SU-DHL-6 (cell line): ENCODE data around the gene ASGR2.

Experiments used
- H2AFZ ChIP-seq: fragments of 200-600 bp; sonication (generic); 2 replicates; pipeline ENCODE4 v1.6.1; 2014; ENCODE audit warnings: low read depth, mild to moderate bottlenecking, moderate library complexity, mixed read lengths, antibody characterized with exemption, low read length; ENCODE audit not compliant: severe bottlenecking
- H3F3A ChIP-seq: fragments of 200-600 bp; shearing (Covaris generic); 2 replicates; pipeline ENCODE4 v1.6.0; 2016; ENCODE audit warnings: antibody characterized with exemption, mild to moderate bottlenecking; ENCODE audit not compliant: insufficient read depth
- H3K27ac ChIP-seq: fragments of 200-600 bp; sonication (generic); 2 replicates; pipeline ENCODE4 v1.5.1; 2016; ENCODE audit warnings: low read depth, mild to moderate bottlenecking, low read length, moderate library complexity, mixed read lengths
- H3K27me3 ChIP-seq: fragments of 200-600 bp; sonication (generic), shearing (Covaris generic); 2 replicates; pipeline ENCODE4 v1.6.0; 2014; ENCODE audit warnings: mild to moderate bottlenecking, low read length
- H3K36me3 ChIP-seq: fragments of 200-600 bp; sonication (generic); 2 replicates; pipeline ENCODE4 v1.6.1; 2014; ENCODE audit warnings: mild to moderate bottlenecking, low read length, mixed read lengths
- H3K4me2 ChIP-seq: fragments of 300-600, 200-600 bp; shearing (Covaris generic), sonication (generic); 2 replicates; pipeline ENCODE4 v1.6.0; 2014; ENCODE audit warnings: low read length, low read depth, mild to moderate bottlenecking; ENCODE audit not compliant: poor library complexity, severe bottlenecking
- H3K4me3 ChIP-seq: fragments of 200-600 bp; sonication (generic); 2 replicates; pipeline ENCODE4 v1.5.1; 2014; ENCODE audit warnings: antibody characterized with exemption, low read length, mild to moderate bottlenecking, mixed read lengths; ENCODE audit not compliant: insufficient read depth, poor library complexity, severe bottlenecking
- H3K79me2 ChIP-seq: fragments of 200-600 bp; sonication (generic); 2 replicates; pipeline ENCODE4 v1.6.1; 2014; ENCODE audit warnings: mild to moderate bottlenecking, low read length, moderate library complexity; ENCODE audit not compliant: insufficient read depth
- H3K9ac ChIP-seq: fragments of 200-600 bp; sonication (generic); 2 replicates; pipeline ENCODE4 v1.7.0; 2014; ENCODE audit warnings: mild to moderate bottlenecking, low read length
- H3K9me2 ChIP-seq: fragments of 200-600 bp; sonication (generic); replicated peaks from 2 replicates; pipeline ENCODE4 v1.6.1; 2014; ENCODE audit warnings: low read length; ENCODE audit not compliant: insufficient read depth
- H3K9me3 ChIP-seq: fragments of 200-600 bp; sonication (generic); 2 replicates; pipeline ENCODE4 v1.6.1; 2014; ENCODE audit warnings: low read length, mixed read lengths; ENCODE audit not compliant: insufficient read depth
- H4K20me1 ChIP-seq: fragments of 200-600 bp; sonication (generic); 2 replicates; pipeline ENCODE4 v1.6.1; 2014; ENCODE audit warnings: low read depth, mild to moderate bottlenecking, antibody characterized with exemption, low read length, moderate library complexity, mixed read lengths
- CTCF ChIP-seq: fragments of 200-600 bp; sonication (generic); IDR thresholded peaks from one replicate; pipeline ENCODE4 v1.5.1; 2017; ENCODE audit warnings: antibody characterized with exemption, mild to moderate bottlenecking, low read length, moderate library complexity; ENCODE audit not compliant: insufficient read depth, poor library complexity, severe bottlenecking
- EZH2phosphoT487 ChIP-seq: fragments of 200-600 bp; sonication (generic), shearing (Covaris generic); conservative IDR thresholded peaks from 2 replicates; pipeline ENCODE4 v1.6.1; 2018; ENCODE audit warnings: mild to moderate bottlenecking, antibody characterized with exemption, low read length, moderate library complexity, mixed read lengths

ASGR2 gene

GRCh38 chr17:7137171-7137943 lies 22.7 kb upstream of the ASGR2 start:
- Histone ChIP-seq H3K9me2 (no peaks in the 10 kb centered on the region), H3K4me3 (no peak overlapping the region), H3K4me2 (no peak overlapping the region), H3K36me3 (no peaks in the 10 kb centered on the region), H4K20me1 (no peaks in the 10 kb centered on the region), H3K27me3 (no peaks in the 10 kb centered on the region), H3K27ac (no peak overlapping the region), H3F3A (0 out of 2 replicates have a peak, but pooled peaks cover 5% of the 10 kb centered on the region), H3K9ac (no peak overlapping the region), H2AFZ (no peak overlapping the region), H3K9me3 (no peaks in the 10 kb centered on the region), H3K79me2 (no peaks in the 10 kb centered on the region)
- TF ChIP-seq EZH2phosphoT487 (no peak), CTCF (no peak)

- Histone ChIP-seq H3F3A (0 out of 2 replicates have a peak, but pooled peaks cover 6% of the 10 kb centered on the region), H3K9me3 (no peaks in the 10 kb centered on the region), H3K27me3 (no peaks in the 10 kb centered on the region), H3K27ac (no peak overlapping the region), H3K9ac (no peak overlapping the region), H4K20me1 (no peaks in the 10 kb centered on the region), H3K79me2 (no peaks in the 10 kb centered on the region), H3K4me3 (no peak overlapping the region), H3K36me3 (no peaks in the 10 kb centered on the region), H3K4me2 (no peak overlapping the region), H3K9me2 (no peaks in the 10 kb centered on the region), H2AFZ (no peak overlapping the region)
- TF ChIP-seq CTCF: peak; percentile 98
- TF ChIP-seq EZH2phosphoT487: no peak
Observed at GRCh38 chr17:7136266-7136877, 21.8 kb upstream of the ASGR2 start.

- no peak overlapping the region for H3K4me2 ChIP-seq
- no peak for TF ChIP-seq EZH2phosphoT487
- no peak for TF ChIP-seq CTCF
Observed at GRCh38 chr17:7133916-7134315, 19.3 kb upstream of the ASGR2 start.

More at GRCh38 chr17:7133916-7134315, 19.3 kb upstream of the ASGR2 start:
- H4K20me1 ChIP-seq: no peaks in the 10 kb centered on the region
- H2AFZ ChIP-seq: no peak overlapping the region
- no peaks in the 10 kb centered on the region for H3K27me3 ChIP-seq
- no peaks in the 10 kb centered on the region for H3K36me3 ChIP-seq
- no peak overlapping the region for H3K9ac ChIP-seq
- no peak overlapping the region for H3K4me3 ChIP-seq
- no peaks in the 10 kb centered on the region for H3K79me2 ChIP-seq
- no peak overlapping the region for H3K27ac ChIP-seq
- H3F3A ChIP-seq: 0 out of 2 replicates have a peak, but pooled peaks cover 6% of the 10 kb centered on the region
- H3K9me2 ChIP-seq: no peaks in the 10 kb centered on the region
- no peaks in the 10 kb centered on the region for H3K9me3 ChIP-seq
